Brain pericyte (primary cell): ENCODE data around the gene MNAT1.
"Not testable (repeated sequence)": the region's sequence is repeated elsewhere in the genome, so short reads cannot be mapped to it uniquely, and the experiment has no call there.

Experiments used
- DNase-seq: peaks from one replicate; pipeline ENCODE4 v3.0.0-alpha.2; 2012; ENCODE audit warnings: low read depth, low spot score

Gene MNAT1

GRCh38 chr14:60738843-60739508 is 4.4 kb downstream of the MNAT1 start:
- no peak for DNase-seq

- DNase-seq, result no peak
Observed at GRCh38 chr14:60744566-60744965, 10.0 kb downstream of the MNAT1 start.

GRCh38 chr14:60753264-60754119 is 18.9 kb downstream of the MNAT1 start:
- DNase-seq, result no peak

- DNase-seq, result no peak
Observed at GRCh38 chr14:60756847-60757246, 22.3 kb downstream of the MNAT1 start.

GRCh38 chr14:60757567-60758002 is 23.0 kb downstream of the MNAT1 start:
- no peak for DNase-seq

GRCh38 chr14:60758885-60759284 is 24.3 kb downstream of the MNAT1 start:
- DNase-seq, result no peak

- DNase-seq, result no peak
Observed at GRCh38 chr14:60760209-60760608, 25.6 kb downstream of the MNAT1 start.

GRCh38 chr14:60760644-60761364 is 26.2 kb downstream of the MNAT1 start:
- no peak for DNase-seq

GRCh38 chr14:60768602-60769001 is 34.0 kb downstream of the MNAT1 start:
- DNase-seq, result no peak

- DNase-seq, result no peak
Observed at GRCh38 chr14:60771117-60771516, 36.6 kb downstream of the MNAT1 start.

GRCh38 chr14:60773558-60773957 is 39.0 kb downstream of the MNAT1 start:
- no peak for DNase-seq

- DNase-seq, result no peak
Observed at GRCh38 chr14:60775296-60775695, 40.7 kb downstream of the MNAT1 start.

- DNase-seq, result no peak
Observed at GRCh38 chr14:60777856-60778578, 43.5 kb downstream of the MNAT1 start.

GRCh38 chr14:60779745-60780514 is 45.4 kb downstream of the MNAT1 start:
- not testable (repeated sequence) for DNase-seq

- DNase-seq, result not testable (repeated sequence)
Observed at GRCh38 chr14:60780558-60780957, 46.0 kb downstream of the MNAT1 start.

GRCh38 chr14:60786905-60787304 is 52.3 kb downstream of the MNAT1 start:
- DNase-seq, result no peak

GRCh38 chr14:60789656-60790055 is 55.1 kb downstream of the MNAT1 start:
- no peak for DNase-seq

GRCh38 chr14:60790850-60791249 is 56.3 kb downstream of the MNAT1 start:
- no peak for DNase-seq

GRCh38 chr14:60796434-60796833 is 61.9 kb downstream of the MNAT1 start:
- no peak for DNase-seq

- DNase-seq, result no peak
Observed at GRCh38 chr14:60800409-60800808, 65.8 kb downstream of the MNAT1 start.

GRCh38 chr14:60803871-60804270 is 69.3 kb downstream of the MNAT1 start:
- no peak for DNase-seq
